Parathyroid adenoma (tissue), 2 donors: ENCODE data around the gene GOLGA8B.
"Not testable (repeated sequence)": the region's sequence is repeated elsewhere in the genome, so short reads cannot be mapped to it uniquely, and the experiment has no call there.

ENCODE experiments used
- H2AFZ ChIP-seq: fragments of 300-600 bp; sonication (generic); one replicate; pipeline ENCODE4 v1.7.0; 2017; ENCODE audit warnings: antibody characterized with exemption, mild to moderate bottlenecking
- H3K27ac ChIP-seq: fragments of 300-600 bp; sonication (generic); one replicate; pipeline ENCODE4 v1.7.0; 2017
- H3K27me3 ChIP-seq: fragments of 300-600 bp; sonication (generic); one replicate; pipeline ENCODE4 v1.7.0; 2017; ENCODE audit warnings: low read length; ENCODE audit not compliant: control insufficient read depth, insufficient read depth
- H3K36me3 ChIP-seq: fragments of 300-600 bp; sonication (generic); one replicate; pipeline ENCODE4 v1.7.0; 2017; ENCODE audit warnings: low read length; ENCODE audit not compliant: control insufficient read depth, insufficient read depth
- H3K4me1 ChIP-seq: fragments of 300-600 bp; sonication (generic); one replicate; pipeline ENCODE4 v1.7.0; 2017; ENCODE audit warnings: control low read depth
- H3K4me2 ChIP-seq: fragments of 300-600 bp; sonication (generic); one replicate; pipeline ENCODE4 v1.7.0; 2017; ENCODE audit warnings: low read length
- H3K4me3 ChIP-seq: fragments of 300-600 bp; sonication (generic); one replicate; pipeline ENCODE4 v1.7.0; 2017; ENCODE audit warnings: low read depth, low read length
- H3K79me2 ChIP-seq: fragments of 300-600 bp; sonication (generic); one replicate; pipeline ENCODE4 v1.7.0; 2017; ENCODE audit warnings: control low read depth
- H3K9ac ChIP-seq: fragments of 300-600 bp; sonication (generic); one replicate; pipeline ENCODE4 v1.7.0; 2017; ENCODE audit warnings: mild to moderate bottlenecking
- H3K9me3 ChIP-seq: fragments of 300-600 bp; sonication (generic); one replicate; pipeline ENCODE4 v1.7.0; 2017; ENCODE audit warnings: low read length; ENCODE audit not compliant: control insufficient read depth
- CTCF ChIP-seq: fragments of 300-600 bp; sonication (generic); IDR thresholded peaks from one replicate; pipeline ENCODE4 v1.7.0; 2017; ENCODE audit warnings: antibody characterized with exemption, mild to moderate bottlenecking
- donor health status: primary hyperparathyroidism.

GOLGA8B gene

GRCh38 chr15:34583399-34584329 is at the start of gene GOLGA8B:
Gene GOLGA8B, minus strand, starts transcription at chr15:34583651. Its CDS starts 47,739 bp downstream, at chr15:34535912.
- Histone ChIP-seq H3K9me3 (no peaks in the 10 kb centered on the region), H3K27ac (no peak within 1 kb of the TSS), H3K4me2 (peak within 1 kb of the TSS; percentile 89), H3K4me1 (peaks cover 3% of the 10 kb centered on the region), H3K9ac (peak within 1 kb of the TSS; percentile 4), H3K4me3 (peak within 1 kb of the TSS; percentile 61), H3K27me3 (no peaks in the 10 kb centered on the region), H2AFZ (peak within 1 kb of the TSS; percentile 80), H3K79me2 (peaks cover 4% of the 10 kb centered on the region), H3K36me3 (no peaks in the 10 kb centered on the region)
- TF ChIP-seq CTCF = no peak

GRCh38 chr15:34633165-34633564 is 49.7 kb upstream of the GOLGA8B start:
- not testable (repeated sequence) for H3K27ac ChIP-seq, H3K36me3 ChIP-seq, H3K4me1 ChIP-seq, H3K79me2 ChIP-seq, H3K9ac ChIP-seq, H3K4me3 ChIP-seq, H3K4me2 ChIP-seq, H2AFZ ChIP-seq, H3K27me3 ChIP-seq, H3K9me3 ChIP-seq

GRCh38 chr15:34628577-34629152 is 45.2 kb upstream of the GOLGA8B start:
- no peaks in the 10 kb centered on the region for H3K9me3 ChIP-seq
- no peaks in the 10 kb centered on the region for H3K4me1 ChIP-seq
- no peak for TF ChIP-seq CTCF
- no peaks in the 10 kb centered on the region for H3K36me3 ChIP-seq
- H2AFZ ChIP-seq = no peak overlapping the region
- no peaks in the 10 kb centered on the region for H3K27me3 ChIP-seq
- H3K4me3 ChIP-seq = no peak overlapping the region
- no peak overlapping the region for H3K27ac ChIP-seq
- H3K4me2 ChIP-seq = no peak overlapping the region
- H3K79me2 ChIP-seq = no peaks in the 10 kb centered on the region
- H3K9ac ChIP-seq = no peak overlapping the region

- no peak for TF ChIP-seq CTCF
- no peak overlapping the region for H3K4me3 ChIP-seq
- H3K4me2 ChIP-seq = no peak overlapping the region
- H3K4me1 ChIP-seq = no peaks in the 10 kb centered on the region
- no peaks in the 10 kb centered on the region for H3K79me2 ChIP-seq
- H3K36me3 ChIP-seq = no peaks in the 10 kb centered on the region
- no peak overlapping the region for H2AFZ ChIP-seq
- H3K9me3 ChIP-seq = no peaks in the 10 kb centered on the region
- H3K9ac ChIP-seq = no peak overlapping the region
- no peak overlapping the region for H3K27ac ChIP-seq
- H3K27me3 ChIP-seq = no peaks in the 10 kb centered on the region
Measured at GRCh38 chr15:34625007-34625406, 41.6 kb upstream of the GOLGA8B start.

GRCh38 chr15:34621675-34622074 is 38.2 kb upstream of the GOLGA8B start:
- no peak overlapping the region for H3K9ac ChIP-seq
- no peak overlapping the region for H2AFZ ChIP-seq
- no peak overlapping the region for H3K4me3 ChIP-seq
- no peaks in the 10 kb centered on the region for H3K79me2 ChIP-seq
- no peak overlapping the region for H3K4me2 ChIP-seq
- H3K27me3 ChIP-seq = no peaks in the 10 kb centered on the region
- H3K27ac ChIP-seq = no peak overlapping the region
- TF ChIP-seq CTCF = no peak
- no peaks in the 10 kb centered on the region for H3K9me3 ChIP-seq
- no peaks in the 10 kb centered on the region for H3K36me3 ChIP-seq
- no peaks in the 10 kb centered on the region for H3K4me1 ChIP-seq
